Measurements from ENCODE around the gene PCMT1. TPM values are rescaled to one million over a fixed set of nuclear protein-coding genes. Genes with fewer than 3 reads are reported as not detected.

Gene PCMT1
- total and polyA plus RNA-seq, 2 of the 8 experiments (the other 6 are each of a cell fraction or from before 2014, with no cell fraction given), result 84.3 to 91.3 TPM

GRCh38 chr6:149725785-149726184 is 23.8 kb upstream of the PCMT1 start (continued):
- TF ChIP-seq SP1 (IDR thresholded peaks at IDR 0.05; ENCODE audit: low read depth, low read length) (no peak), SP2 (IDR thresholded peaks at IDR 0.05; ENCODE audit: low read length) (no peak)

All from H1 (cell line).